Astrocyte (in vitro differentiated cells and primary cell): Measurements from ENCODE around the gene LRRIQ3. TPM values are rescaled to one million over a fixed set of nuclear protein-coding genes. Genes with fewer than 3 reads are reported as not detected.

Source experiments
- DNase-seq: peaks from one replicate; pipeline ENCODE4 v3.0.0-alpha.2; 2010; ENCODE audit warnings: low read depth
- FAIRE-seq: peaks from 2 replicates; lab custom pipeline; 2011; peaks lifted over from hg19 to GRCh38; lab: Jason Lieb, UNC
- H2AFZ ChIP-seq: 2 replicates; pipeline ENCODE4 v1.6.0; 2012; ENCODE audit warnings: low read depth, low read length, inconsistent platforms
- H3K27ac ChIP-seq: 2 replicates; pipeline ENCODE4 v1.5.1; 2011; ENCODE audit warnings: low read depth, low read length, inconsistent platforms
- H3K27me3 ChIP-seq: 2 replicates; pipeline ENCODE4 v1.6.0; 2011; ENCODE audit warnings: low read length, inconsistent platforms; ENCODE audit not compliant: insufficient read depth
- H3K36me3 ChIP-seq: 2 replicates; pipeline ENCODE4 v1.5.1; 2011; ENCODE audit warnings: low read length, inconsistent platforms; ENCODE audit not compliant: insufficient read depth
- H3K4me1 ChIP-seq: 2 replicates; pipeline ENCODE4 v1.5.1; 2011; ENCODE audit warnings: low read length, inconsistent platforms; ENCODE audit not compliant: insufficient read depth
- H3K4me2 ChIP-seq: 2 replicates; pipeline ENCODE4 v1.6.0; 2012; ENCODE audit warnings: low read length, inconsistent platforms
- H3K4me3 ChIP-seq: 2 replicates; pipeline ENCODE4 v1.5.1; 2011; ENCODE audit warnings: low read depth, mild to moderate bottlenecking, low read length, inconsistent platforms; ENCODE audit not compliant: insufficient read depth
- H3K79me2 ChIP-seq: 2 replicates; pipeline ENCODE4 v1.6.0; 2012; ENCODE audit warnings: mild to moderate bottlenecking, low read length, inconsistent platforms; ENCODE audit not compliant: insufficient read depth
- H3K9ac ChIP-seq: 2 replicates; pipeline ENCODE4 v1.6.0; 2012; ENCODE audit warnings: mild to moderate bottlenecking, low read length, inconsistent platforms
- H3K9me3 ChIP-seq: 2 replicates; pipeline ENCODE4 v1.5.1; 2012; ENCODE audit warnings: low read depth, mild to moderate bottlenecking, low read length, inconsistent platforms; ENCODE audit not compliant: insufficient read depth
- H4K20me1 ChIP-seq: 2 replicates; pipeline ENCODE4 v1.6.0; 2012; ENCODE audit warnings: low read length, inconsistent platforms; ENCODE audit not compliant: insufficient read depth
- H3K27ac Mint-ChIP-seq: one replicate; pipeline ENCODE4 v1.8.0; 2021; ENCODE audit warnings: mild to moderate bottlenecking, mixed read lengths; ENCODE audit not compliant: unreplicated experiment
- H3K27me3 Mint-ChIP-seq: one replicate; pipeline ENCODE4 v1.8.0; 2021; ENCODE audit warnings: low read depth, mixed read lengths; ENCODE audit not compliant: unreplicated experiment
- H3K36me3 Mint-ChIP-seq: one replicate; pipeline ENCODE4 v1.8.0; 2021; ENCODE audit warnings: low read depth, mixed read lengths; ENCODE audit not compliant: unreplicated experiment
- H3K4me1 Mint-ChIP-seq: one replicate; pipeline ENCODE4 v1.8.0; 2021; ENCODE audit warnings: low read depth, mixed read lengths; ENCODE audit not compliant: unreplicated experiment
- H3K4me3 Mint-ChIP-seq: one replicate; pipeline ENCODE4 v1.8.0; 2021; ENCODE audit warnings: mild to moderate bottlenecking, moderate library complexity, mixed read lengths; ENCODE audit not compliant: unreplicated experiment
- H3K9me3 Mint-ChIP-seq: one replicate; pipeline ENCODE4 v1.8.0; 2021; ENCODE audit warnings: mild to moderate bottlenecking, mixed read lengths; ENCODE audit not compliant: unreplicated experiment
- EZH2 ChIP-seq: IDR thresholded peaks from 2 replicates; pipeline ENCODE4 v1.6.1; 2012; ENCODE audit warnings: mild to moderate bottlenecking, low read length, inconsistent platforms; ENCODE audit not compliant: insufficient read depth
- total RNA-seq: library from RNA; stranded (reverse); gene quantifications from 2 replicates; pipeline ENCODE4 v1.2.1, GENCODE V29; 2021
- TF ChIP-seq, protein P1 (sequence below): IDR thresholded peaks from 2 replicates; pipeline ENCODE4 v1.5.1; 2011; ENCODE audit warnings: low read depth, mild to moderate bottlenecking, inconsistent platforms, low read length, moderate library complexity; ENCODE audit not compliant: insufficient read depth

LRRIQ3 gene
- total RNA-seq, 1 donor from 2014 or later: 0.52 TPM

DNA sequence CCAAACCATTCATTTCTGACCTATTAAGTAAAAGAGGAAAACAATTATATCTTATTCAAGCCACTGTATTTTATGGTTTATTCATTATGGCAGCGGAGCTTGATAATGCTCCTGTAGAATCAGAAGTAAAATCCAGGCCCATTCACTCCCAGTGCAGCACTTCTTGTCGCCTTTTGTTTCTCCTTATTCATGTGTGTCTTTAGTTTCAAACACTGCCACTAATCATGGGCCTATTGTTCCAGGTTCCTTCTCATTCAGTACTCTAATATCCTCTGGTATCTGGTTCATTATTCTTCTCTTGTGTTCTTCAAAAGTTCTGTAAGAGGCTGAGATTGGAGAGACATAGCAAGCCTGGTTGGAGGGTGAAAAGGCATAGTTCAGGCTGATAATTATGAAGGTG lies 218.3 kb downstream of the LRRIQ3 start:
- no peak overlapping the region for H3K27ac ChIP-seq
- no peak for DNase-seq
- H3K27me3 Mint-ChIP-seq: no peaks in the 10 kb centered on the region
- H3K4me3 Mint-ChIP-seq: no peak overlapping the region
- no peak overlapping the region for H3K9ac ChIP-seq
- H3K9me3 Mint-ChIP-seq: peaks cover 3% of the 10 kb centered on the region
- no peaks in the 10 kb centered on the region for H3K79me2 ChIP-seq
- FAIRE-seq: no peak
- H3K36me3 ChIP-seq: no peaks in the 10 kb centered on the region
- H3K27ac Mint-ChIP-seq: peak overlapping the region; percentile 13
- no peak overlapping the region for H3K4me3 ChIP-seq
- TF ChIP-seq, protein P1, sequence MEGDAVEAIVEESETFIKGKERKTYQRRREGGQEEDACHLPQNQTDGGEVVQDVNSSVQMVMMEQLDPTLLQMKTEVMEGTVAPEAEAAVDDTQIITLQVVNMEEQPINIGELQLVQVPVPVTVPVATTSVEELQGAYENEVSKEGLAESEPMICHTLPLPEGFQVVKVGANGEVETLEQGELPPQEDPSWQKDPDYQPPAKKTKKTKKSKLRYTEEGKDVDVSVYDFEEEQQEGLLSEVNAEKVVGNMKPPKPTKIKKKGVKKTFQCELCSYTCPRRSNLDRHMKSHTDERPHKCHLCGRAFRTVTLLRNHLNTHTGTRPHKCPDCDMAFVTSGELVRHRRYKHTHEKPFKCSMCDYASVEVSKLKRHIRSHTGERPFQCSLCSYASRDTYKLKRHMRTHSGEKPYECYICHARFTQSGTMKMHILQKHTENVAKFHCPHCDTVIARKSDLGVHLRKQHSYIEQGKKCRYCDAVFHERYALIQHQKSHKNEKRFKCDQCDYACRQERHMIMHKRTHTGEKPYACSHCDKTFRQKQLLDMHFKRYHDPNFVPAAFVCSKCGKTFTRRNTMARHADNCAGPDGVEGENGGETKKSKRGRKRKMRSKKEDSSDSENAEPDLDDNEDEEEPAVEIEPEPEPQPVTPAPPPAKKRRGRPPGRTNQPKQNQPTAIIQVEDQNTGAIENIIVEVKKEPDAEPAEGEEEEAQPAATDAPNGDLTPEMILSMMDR: no peak
- no peak for TF ChIP-seq EZH2
- H3K36me3 Mint-ChIP-seq: no peaks in the 10 kb centered on the region
- peaks cover 6% of the 10 kb centered on the region for H3K4me1 Mint-ChIP-seq
- H3K4me1 ChIP-seq: no peaks in the 10 kb centered on the region
- H4K20me1 ChIP-seq: no peaks in the 10 kb centered on the region
- no peak overlapping the region for H3K4me2 ChIP-seq
- H2AFZ ChIP-seq: no peak overlapping the region
- no peaks in the 10 kb centered on the region for H3K27me3 ChIP-seq
- H3K9me3 ChIP-seq: no peaks in the 10 kb centered on the region

DNA sequence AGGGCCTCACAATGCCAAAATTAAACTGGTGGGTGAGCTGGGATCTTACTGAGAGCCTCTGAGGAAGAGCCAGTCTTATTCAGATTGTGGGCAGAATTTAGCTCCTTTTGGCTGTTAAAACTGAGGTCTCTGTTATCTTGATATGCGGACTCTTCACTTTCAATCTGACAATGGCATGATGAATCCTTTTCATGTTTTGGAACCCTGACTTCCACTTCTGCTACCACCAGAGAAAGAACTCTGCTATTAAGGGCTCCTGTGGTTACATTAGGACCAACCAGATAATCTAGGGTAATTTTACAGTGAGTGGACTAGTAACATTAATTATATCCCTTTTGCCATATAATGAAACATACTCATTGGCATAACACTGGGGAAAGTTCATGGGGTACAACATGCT lies 219.0 kb downstream of the LRRIQ3 start:
- no peaks in the 10 kb centered on the region for H3K36me3 ChIP-seq
- H4K20me1 ChIP-seq: no peaks in the 10 kb centered on the region
- H3K4me1 ChIP-seq: no peaks in the 10 kb centered on the region
- H3K9me3 ChIP-seq: no peaks in the 10 kb centered on the region
- H3K4me3 Mint-ChIP-seq: no peak overlapping the region
- no peaks in the 10 kb centered on the region for H3K36me3 Mint-ChIP-seq
- no peak overlapping the region for H3K27ac Mint-ChIP-seq
- no peak for DNase-seq
- no peak for TF ChIP-seq EZH2
- TF ChIP-seq, protein P1: no peak
- H3K27ac ChIP-seq: no peak overlapping the region
- H3K79me2 ChIP-seq: no peaks in the 10 kb centered on the region
- H3K9ac ChIP-seq: no peak overlapping the region
- peaks cover 6% of the 10 kb centered on the region for H3K4me1 Mint-ChIP-seq
- H3K4me3 ChIP-seq: no peak overlapping the region
- no peak overlapping the region for H3K4me2 ChIP-seq
- no peaks in the 10 kb centered on the region for H3K27me3 Mint-ChIP-seq
- H3K9me3 Mint-ChIP-seq: peaks cover 1% of the 10 kb centered on the region
- no peak for FAIRE-seq
- H3K27me3 ChIP-seq: no peaks in the 10 kb centered on the region
- H2AFZ ChIP-seq: no peak overlapping the region

Other genes with a start within 250 kb of the LRRIQ3 start
- gene FPGT, start 66 bp upstream of the LRRIQ3 start, total RNA-seq: 9.1 and 9.9 TPM in 2 replicates
- 0.45 TPM in 1 of 2 replicates, not detected in the other for gene TNNI3K, start 37.2 kb upstream of the LRRIQ3 start, total RNA-seq